ENCODE results near the gene SH3RF2. TPM values are rescaled to one million over a fixed set of nuclear protein-coding genes. Genes with fewer than 3 reads are reported as not detected.

Gene SH3RF2
- total and polyA plus RNA-seq, 2 of the 13 experiments (the other 11 are each of a cell fraction or from before 2014, with no cell fraction given), result 2.6 to 3.7 TPM

DNA sequence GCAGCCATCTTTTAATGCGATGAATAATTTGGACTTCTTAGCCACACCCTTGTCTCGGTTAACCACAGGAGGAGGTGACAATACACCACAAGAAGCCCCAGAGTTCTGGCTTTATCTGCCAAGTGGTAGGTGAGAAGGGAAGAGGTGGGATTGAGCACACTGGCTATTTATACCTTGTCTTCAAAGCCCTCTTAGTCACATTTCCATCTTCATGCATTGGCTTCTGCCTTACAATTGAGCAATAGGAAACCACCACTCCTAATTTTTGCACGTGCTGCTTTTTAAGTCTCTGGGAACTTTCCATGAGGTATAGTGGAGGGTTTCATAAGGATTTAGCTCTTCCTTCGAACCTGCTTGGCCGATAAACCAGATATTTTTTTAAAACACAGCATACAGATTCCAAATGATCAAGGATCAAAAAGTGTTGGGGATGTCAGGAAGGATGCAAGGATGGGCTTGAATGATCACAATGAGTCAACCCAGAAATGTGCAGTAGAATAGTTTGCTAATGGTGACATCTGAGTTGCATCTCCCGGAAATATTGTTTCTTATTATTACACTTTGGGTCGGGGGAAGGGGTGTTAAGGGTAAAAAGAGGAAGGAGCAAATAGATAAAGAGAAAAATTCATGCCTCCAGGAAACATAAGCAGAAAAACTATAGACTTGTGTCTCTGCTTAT is 143.5 kb downstream of the SH3RF2 start:
- Histone ChIP-seq H3K36me3 (replicated peaks in 1 of 2; ENCODE audit: control insufficient read depth in 1 of 2, insufficient read depth in 2 of 2, low read length in 2 of 2) (no peaks in the 10 kb centered on the region), H3K4me2 (ENCODE audit: low read depth, low read length) (no peak overlapping the region), H4K20me1 (ENCODE audit: insufficient read depth, low read length) (no peaks in the 10 kb centered on the region), H2AFZ (ENCODE audit: low read length) (no peak overlapping the region), H3K9ac (ENCODE audit: insufficient read depth, low read depth, low read length) (no peak overlapping the region), H3K79me2 (ENCODE audit: insufficient read depth, low read length) (no peaks in the 10 kb centered on the region), H3K27me3 (ENCODE audit: control insufficient read depth in 1 of 2, insufficient read depth in 2 of 2, low read length in 2 of 2) (no peaks in the 10 kb centered on the region), H3K27ac (ENCODE audit: extremely low read length, insufficient read depth, low read length) (no peak overlapping the region), H3K4me1 (ENCODE audit: insufficient read depth, low read length) (peaks cover 9% of the 10 kb centered on the region), H3K4me3 (replicated peaks in 1 of 3; ENCODE audit: insufficient read depth in 1 of 3, low read depth in 2 of 3, low read length in 3 of 3) (no peak overlapping the region), H3K9me3 (ENCODE audit: low read length) (no peaks in the 10 kb centered on the region)
- intact Hi-C loops (cut with micrococcal nuclease; ENCODE audit: unreplicated experiment) (no loop called here), in situ Hi-C loops (cut with HindIII; ENCODE audit: extremely low pct_ligation_motif_present, low pct_unique_long_range_greater_than_20kb) (no loop called here)
- ATAC-seq, result no peak
- FAIRE-seq, result no peak
- POLR2A ChIA-PET, result no interaction called here
- CTCF ChIA-PET (ENCODE audit: low intra/inter-chr PET ratio, low total read pairs), result no interaction called here
- no TSS peak for BruUV-seq (replicated peaks)
- DNase-seq (ENCODE audit: low spot score), result no peak
- TF ChIP-seq ZSCAN30 (CRISPR knock-in tag; IDR thresholded peaks at IDR 0.05) (no peak), ZNF644 (CRISPR knock-in tag; IDR thresholded peaks at IDR 0.05; ENCODE audit: low read depth) (no peak), ZNF12 (CRISPR knock-in tag; IDR thresholded peaks at IDR 0.05) (no peak), PLRG1 (conservative IDR thresholded peaks at IDR 0.05) (no peak), SRSF4 (IDR thresholded peaks at IDR 0.05; ENCODE audit: low read depth, low read length, poor library complexity, severe bottlenecking) (no peak), HNRNPLL (IDR thresholded peaks at IDR 0.05; ENCODE audit: low read depth, low read length, poor library complexity, severe bottlenecking) (no peak), KDM4B (CRISPR knock-in tag; IDR thresholded peaks at IDR 0.05) (no peak), PHF20 (CRISPR knock-in tag; IDR thresholded peaks at IDR 0.05) (no peak), HNRNPK (IDR thresholded peaks at IDR 0.05; ENCODE audit: low read depth, low read length, poor library complexity, severe bottlenecking) (no peak), ZMYM4 (CRISPR knock-in tag; IDR thresholded peaks at IDR 0.05) (no peak), ZNF143 (CRISPR knock-in tag; IDR thresholded peaks at IDR 0.05) (no peak), NR1H2 (CRISPR knock-in tag; IDR thresholded peaks at IDR 0.05; ENCODE audit: borderline replicate concordance, low read depth) (no peak), ZNF207 (IDR thresholded peaks at IDR 0.05; ENCODE audit: borderline replicate concordance) (no peak), MAF1 (CRISPR knock-in tag; IDR thresholded peaks at IDR 0.05; ENCODE audit: borderline replicate concordance) (no peak), CBX5 (CRISPR knock-in tag; IDR thresholded peaks at IDR 0.05; ENCODE audit: borderline replicate concordance) (no peak)
- TF ChIP-seq, protein P1, sequence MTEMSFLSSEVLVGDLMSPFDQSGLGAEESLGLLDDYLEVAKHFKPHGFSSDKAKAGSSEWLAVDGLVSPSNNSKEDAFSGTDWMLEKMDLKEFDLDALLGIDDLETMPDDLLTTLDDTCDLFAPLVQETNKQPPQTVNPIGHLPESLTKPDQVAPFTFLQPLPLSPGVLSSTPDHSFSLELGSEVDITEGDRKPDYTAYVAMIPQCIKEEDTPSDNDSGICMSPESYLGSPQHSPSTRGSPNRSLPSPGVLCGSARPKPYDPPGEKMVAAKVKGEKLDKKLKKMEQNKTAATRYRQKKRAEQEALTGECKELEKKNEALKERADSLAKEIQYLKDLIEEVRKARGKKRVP (CRISPR knock-in tag; IDR thresholded peaks at IDR 0.05), result no peak
- TF ChIP-seq, protein P2, sequence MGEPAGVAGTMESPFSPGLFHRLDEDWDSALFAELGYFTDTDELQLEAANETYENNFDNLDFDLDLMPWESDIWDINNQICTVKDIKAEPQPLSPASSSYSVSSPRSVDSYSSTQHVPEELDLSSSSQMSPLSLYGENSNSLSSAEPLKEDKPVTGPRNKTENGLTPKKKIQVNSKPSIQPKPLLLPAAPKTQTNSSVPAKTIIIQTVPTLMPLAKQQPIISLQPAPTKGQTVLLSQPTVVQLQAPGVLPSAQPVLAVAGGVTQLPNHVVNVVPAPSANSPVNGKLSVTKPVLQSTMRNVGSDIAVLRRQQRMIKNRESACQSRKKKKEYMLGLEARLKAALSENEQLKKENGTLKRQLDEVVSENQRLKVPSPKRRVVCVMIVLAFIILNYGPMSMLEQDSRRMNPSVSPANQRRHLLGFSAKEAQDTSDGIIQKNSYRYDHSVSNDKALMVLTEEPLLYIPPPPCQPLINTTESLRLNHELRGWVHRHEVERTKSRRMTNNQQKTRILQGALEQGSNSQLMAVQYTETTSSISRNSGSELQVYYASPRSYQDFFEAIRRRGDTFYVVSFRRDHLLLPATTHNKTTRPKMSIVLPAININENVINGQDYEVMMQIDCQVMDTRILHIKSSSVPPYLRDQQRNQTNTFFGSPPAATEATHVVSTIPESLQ (CRISPR knock-in tag; conservative IDR thresholded peaks at IDR 0.05), result no peak
- 55% methylated on average over 7 of the region's 7 CpGs for WGBS (ENCODE audit: low lambda C conversion rate)
